AG10803 (cell line): ENCODE measurements around the gene ISX.
A peak's percentile ranks its signal among the peaks of the same experiment; 100 is the strongest.

Experiments used
- DNase-seq: peaks from one replicate; pipeline ENCODE4 v3.0.0; 2010; ENCODE audit warnings: low read depth
- H3K4me3 ChIP-seq: 2 replicates; pipeline ENCODE4 v1.5.1; 2011; ENCODE audit warnings: mild to moderate bottlenecking, low read length, control low read depth
- TF ChIP-seq, protein P1 (sequence below): conservative IDR thresholded peaks from 2 replicates; pipeline ENCODE4 v1.5.1; 2011; ENCODE audit warnings: mild to moderate bottlenecking, low read length, control low read depth, inconsistent platforms

The ISX gene

GRCh38 chr22:35065183-35065582 lies 775 bp upstream of the ISX start:
- DNase-seq = no peak
- TF ChIP-seq, protein P1, sequence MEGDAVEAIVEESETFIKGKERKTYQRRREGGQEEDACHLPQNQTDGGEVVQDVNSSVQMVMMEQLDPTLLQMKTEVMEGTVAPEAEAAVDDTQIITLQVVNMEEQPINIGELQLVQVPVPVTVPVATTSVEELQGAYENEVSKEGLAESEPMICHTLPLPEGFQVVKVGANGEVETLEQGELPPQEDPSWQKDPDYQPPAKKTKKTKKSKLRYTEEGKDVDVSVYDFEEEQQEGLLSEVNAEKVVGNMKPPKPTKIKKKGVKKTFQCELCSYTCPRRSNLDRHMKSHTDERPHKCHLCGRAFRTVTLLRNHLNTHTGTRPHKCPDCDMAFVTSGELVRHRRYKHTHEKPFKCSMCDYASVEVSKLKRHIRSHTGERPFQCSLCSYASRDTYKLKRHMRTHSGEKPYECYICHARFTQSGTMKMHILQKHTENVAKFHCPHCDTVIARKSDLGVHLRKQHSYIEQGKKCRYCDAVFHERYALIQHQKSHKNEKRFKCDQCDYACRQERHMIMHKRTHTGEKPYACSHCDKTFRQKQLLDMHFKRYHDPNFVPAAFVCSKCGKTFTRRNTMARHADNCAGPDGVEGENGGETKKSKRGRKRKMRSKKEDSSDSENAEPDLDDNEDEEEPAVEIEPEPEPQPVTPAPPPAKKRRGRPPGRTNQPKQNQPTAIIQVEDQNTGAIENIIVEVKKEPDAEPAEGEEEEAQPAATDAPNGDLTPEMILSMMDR = no peak
- H3K4me3 ChIP-seq = no peak overlapping the region

DNA sequence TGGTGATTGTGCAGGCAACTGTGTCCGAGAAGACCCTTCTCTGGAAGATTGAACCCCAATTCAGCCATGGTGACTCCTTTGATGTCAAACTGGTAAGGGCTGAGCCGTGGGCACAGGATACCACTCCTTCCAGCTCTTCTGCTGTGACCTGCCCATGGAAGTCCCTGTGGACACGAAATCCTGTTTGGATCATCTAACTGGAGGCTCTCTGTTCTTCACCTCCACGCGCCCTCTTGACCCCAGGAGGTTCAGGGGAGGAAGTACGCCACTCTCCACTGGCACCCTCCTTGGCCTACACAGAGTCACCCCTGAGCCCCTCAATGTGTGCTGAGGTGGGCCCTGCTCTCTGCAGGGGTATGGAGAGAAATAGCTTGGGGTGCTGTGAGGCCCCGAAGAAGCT lies 810 bp downstream of the ISX start:
- no peak for DNase-seq
- TF ChIP-seq, protein P1 = no peak

DNA sequence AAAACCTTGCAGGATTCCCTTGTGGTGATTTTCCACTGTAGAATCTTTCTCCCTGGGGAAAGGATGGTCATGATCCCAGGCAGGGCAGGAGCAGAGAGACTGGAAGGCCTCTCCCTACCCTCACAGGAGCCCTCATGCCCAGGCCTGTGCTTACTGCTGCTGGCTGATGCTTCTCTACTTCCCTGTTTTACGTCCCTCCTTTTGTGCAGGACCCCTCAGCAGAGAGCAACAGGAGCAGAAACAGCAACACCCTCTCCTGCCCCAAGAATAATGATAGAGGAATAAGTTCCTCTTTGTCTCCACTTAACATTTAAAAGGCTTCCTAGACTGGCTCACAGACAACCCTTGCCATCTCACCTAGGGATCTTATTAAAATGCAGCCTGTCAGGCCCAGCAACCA lies 3.6 kb downstream of the ISX start:
- no peak for DNase-seq
- no peak overlapping the region for H3K4me3 ChIP-seq
- TF ChIP-seq, protein P1 = no peak

More for the DNA sequence above, 810 bp downstream of the ISX start:
- H3K4me3 ChIP-seq = no peak overlapping the region

GRCh38 chr22:35070451-35071093 lies 4.6 kb downstream of the ISX start:
- TF ChIP-seq, protein P1 = no peak
- DNase-seq = no peak
- H3K4me3 ChIP-seq = no peak overlapping the region

- H3K4me3 ChIP-seq = no peak overlapping the region
- TF ChIP-seq, protein P1 = no peak
- DNase-seq = no peak
Measured at GRCh38 chr22:35071784-35072183, 5.8 kb downstream of the ISX start.

DNA sequence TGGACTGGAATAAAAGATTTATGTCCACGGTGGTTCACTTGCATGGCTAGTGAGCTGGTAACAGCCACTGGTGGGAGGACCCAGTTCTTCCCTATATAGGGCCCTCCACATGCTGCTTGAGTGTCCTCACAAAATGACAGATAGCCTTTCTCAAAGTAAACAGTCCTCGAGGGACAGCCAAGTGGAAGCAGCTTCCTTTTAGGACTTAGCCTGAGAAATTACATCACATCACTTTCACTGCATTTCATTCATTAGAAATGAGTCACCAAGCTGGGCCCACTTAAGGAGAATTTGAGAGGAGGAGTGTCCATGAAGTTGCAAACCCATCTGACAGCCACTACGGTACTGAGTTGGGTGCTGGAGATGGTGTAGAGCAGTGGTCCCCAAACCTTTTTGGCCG lies 7.0 kb downstream of the ISX start:
- DNase-seq = peak; percentile 27
- TF ChIP-seq, protein P1 = no peak
- H3K4me3 ChIP-seq = no peak overlapping the region

DNA sequence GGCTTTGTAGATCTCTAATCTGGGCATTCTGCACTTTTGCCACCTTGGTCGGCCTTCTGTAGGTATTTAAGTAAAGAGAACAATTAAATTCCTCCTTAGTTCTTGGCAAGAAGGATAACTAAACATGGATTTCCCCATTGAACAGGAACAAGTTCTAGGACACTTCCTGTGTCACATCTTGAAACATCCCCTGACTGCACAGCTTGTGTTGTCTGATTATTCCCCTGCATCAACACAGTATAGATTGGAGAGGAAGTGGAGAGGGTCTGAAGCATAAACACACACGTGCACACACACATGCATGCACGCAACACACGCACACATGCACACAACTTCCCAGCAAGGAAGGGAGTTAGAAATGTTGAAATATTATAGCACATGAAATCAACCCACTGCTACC lies 8.6 kb downstream of the ISX start:
- no peak overlapping the region for H3K4me3 ChIP-seq
- DNase-seq = no peak
- TF ChIP-seq, protein P1 = no peak
